Measurements from ENCODE around the gene TALDO1. TPM values are rescaled to one million over a fixed set of nuclear protein-coding genes. Genes with fewer than 3 reads are reported as not detected.

TALDO1 gene
- total RNA-seq, 2 donors from 2014 or later, result 60.4 to 102 TPM

GRCh38 chr11:794766-795633 is 47.7 kb downstream of the TALDO1 start:
- no peaks in the 10 kb centered on the region for H3K36me3 Mint-ChIP-seq (ENCODE audit: low read depth)
- H3K4me3 Mint-ChIP-seq, result peak overlapping the region; percentile 96
- ATAC-seq (no peak), DNase-seq (peak in 1 of 3 donors; percentile 11)
- no peaks in the 10 kb centered on the region for H3K27me3 Mint-ChIP-seq
- no peak overlapping the region for H3K27ac Mint-ChIP-seq
- H3K9me3 ChIP-seq (ENCODE audit: control insufficient read depth, low read length, poor library complexity, severe bottlenecking), result no peaks in the 10 kb centered on the region
- H3K4me1 Mint-ChIP-seq, result peaks cover 10% of the 10 kb centered on the region

GRCh38 chr11:795634-796564 is 48.6 kb downstream of the TALDO1 start:
- Mint-ChIP-seq H3K4me1 (peaks cover 10% of the 10 kb centered on the region), H3K36me3 (ENCODE audit: low read depth) (no peaks in the 10 kb centered on the region), H3K27me3 (no peaks in the 10 kb centered on the region), H3K27ac (peak overlapping the region; percentile 81), H3K4me3 (peak overlapping the region; percentile 96)
- H3K9me3 ChIP-seq (ENCODE audit: control insufficient read depth, low read length, poor library complexity, severe bottlenecking), result no peaks in the 10 kb centered on the region
- DNase-seq (peak; percentile 51 to 72 (median 70)), ATAC-seq (peak; percentile 50)

- DNase-seq (no peak), ATAC-seq (no peak)
- H3K36me3 Mint-ChIP-seq (ENCODE audit: low read depth), result no peaks in the 10 kb centered on the region
- peak overlapping the region; percentile 96 for H3K4me3 Mint-ChIP-seq
- H3K4me1 Mint-ChIP-seq, result peaks cover 10% of the 10 kb centered on the region
- peak overlapping the region; percentile 81 for H3K27ac Mint-ChIP-seq
- no peaks in the 10 kb centered on the region for H3K27me3 Mint-ChIP-seq
- no peaks in the 10 kb centered on the region for H3K9me3 ChIP-seq (ENCODE audit: control insufficient read depth, low read length, poor library complexity, severe bottlenecking)
Observed at GRCh38 chr11:796565-797295, 49.5 kb downstream of the TALDO1 start.

- DNase-seq (peak; percentile 56 to 81 (median 64)), ATAC-seq (peak; percentile 67)
- Mint-ChIP-seq H3K36me3 (ENCODE audit: low read depth) (no peaks in the 10 kb centered on the region), H3K27ac (peak overlapping the region; percentile 81), H3K4me1 (peaks cover 10% of the 10 kb centered on the region), H3K27me3 (no peaks in the 10 kb centered on the region), H3K4me3 (peak overlapping the region; percentile 96)
- no peaks in the 10 kb centered on the region for H3K9me3 ChIP-seq (ENCODE audit: control insufficient read depth, low read length, poor library complexity, severe bottlenecking)
Observed at GRCh38 chr11:797296-798092, 50.2 kb downstream of the TALDO1 start.

GRCh38 chr11:798093-798713 is 50.9 kb downstream of the TALDO1 start, which contains the start of gene SLC25A22:
SLC25A22 (minus strand) TSS chr11:798281; CDS start chr11:795006, 3,275 bp downstream.
- DNase-seq (peak; percentile 76 to 84 (median 82)), ATAC-seq (peak; percentile 73)
- H3K27ac Mint-ChIP-seq, result peak within 1 kb of the TSS; percentile 81
- H3K36me3 Mint-ChIP-seq (ENCODE audit: low read depth), result no peaks in the 10 kb centered on the region
- H3K9me3 ChIP-seq (ENCODE audit: control insufficient read depth, low read length, poor library complexity, severe bottlenecking), result no peaks in the 10 kb centered on the region
- H3K4me1 Mint-ChIP-seq, result peaks cover 10% of the 10 kb centered on the region
- H3K27me3 Mint-ChIP-seq, result no peaks in the 10 kb centered on the region
- H3K4me3 Mint-ChIP-seq, result peak within 1 kb of the TSS; percentile 96

GRCh38 chr11:799641-800316 is 52.5 kb downstream of the TALDO1 start:
- DNase-seq (no peak), ATAC-seq (no peak)
- no peak overlapping the region for H3K4me3 Mint-ChIP-seq
- no peaks in the 10 kb centered on the region for H3K36me3 Mint-ChIP-seq (ENCODE audit: low read depth)
- H3K27ac Mint-ChIP-seq, result no peak overlapping the region
- no peaks in the 10 kb centered on the region for H3K27me3 Mint-ChIP-seq
- H3K9me3 ChIP-seq (ENCODE audit: control insufficient read depth, low read length, poor library complexity, severe bottlenecking), result no peaks in the 10 kb centered on the region
- H3K4me1 Mint-ChIP-seq, result peaks cover 10% of the 10 kb centered on the region

- no peaks in the 10 kb centered on the region for H3K9me3 ChIP-seq (ENCODE audit: control insufficient read depth, low read length, poor library complexity, severe bottlenecking)
- no peak for ATAC-seq
- Mint-ChIP-seq H3K27ac (no peak overlapping the region), H3K4me3 (no peak overlapping the region), H3K4me1 (peaks cover 11% of the 10 kb centered on the region), H3K36me3 (ENCODE audit: low read depth) (no peaks in the 10 kb centered on the region), H3K27me3 (no peaks in the 10 kb centered on the region)
- no peak for DNase-seq
Observed at GRCh38 chr11:800473-800872, 53.2 kb downstream of the TALDO1 start.

GRCh38 chr11:801097-801780 is 54.0 kb downstream of the TALDO1 start:
- Mint-ChIP-seq H3K27me3 (no peaks in the 10 kb centered on the region), H3K36me3 (ENCODE audit: low read depth) (no peaks in the 10 kb centered on the region), H3K27ac (no peak overlapping the region), H3K4me3 (no peak overlapping the region), H3K4me1 (peaks cover 10% of the 10 kb centered on the region)
- DNase-seq (no peak), ATAC-seq (no peak)
- no peaks in the 10 kb centered on the region for H3K9me3 ChIP-seq (ENCODE audit: control insufficient read depth, low read length, poor library complexity, severe bottlenecking)

- ATAC-seq (no peak), DNase-seq (no peak)
- H3K9me3 ChIP-seq (ENCODE audit: control insufficient read depth, low read length, poor library complexity, severe bottlenecking), result no peaks in the 10 kb centered on the region
- peaks cover 3% of the 10 kb centered on the region for H3K4me1 Mint-ChIP-seq
- H3K27ac Mint-ChIP-seq, result no peak overlapping the region
- H3K36me3 Mint-ChIP-seq (ENCODE audit: low read depth), result no peaks in the 10 kb centered on the region
- no peaks in the 10 kb centered on the region for H3K27me3 Mint-ChIP-seq
- H3K4me3 Mint-ChIP-seq, result no peak overlapping the region
Observed at GRCh38 chr11:802018-802617, 54.9 kb downstream of the TALDO1 start.

- Mint-ChIP-seq H3K27ac (no peak overlapping the region), H3K36me3 (ENCODE audit: low read depth) (no peaks in the 10 kb centered on the region), H3K27me3 (no peaks in the 10 kb centered on the region), H3K4me1 (peaks cover 5% of the 10 kb centered on the region), H3K4me3 (peak overlapping the region; percentile 63)
- DNase-seq (no peak), ATAC-seq (no peak)
- H3K9me3 ChIP-seq (ENCODE audit: control insufficient read depth, low read length, poor library complexity, severe bottlenecking), result no peaks in the 10 kb centered on the region
Observed at GRCh38 chr11:802693-803466, 55.6 kb downstream of the TALDO1 start.
